Neutrophil (primary cell): ENCODE data around the gene AFMID.

ENCODE experiments used
- H3K27ac ChIP-seq: fragments of 200-600 bp; sonication (generic); 2 replicates; pipeline ENCODE4 v1.5.1; 2016; ENCODE audit warnings: mild to moderate bottlenecking, moderate library complexity
- H3K27me3 ChIP-seq: fragments of 200-600 bp; sonication (generic); 2 replicates; pipeline ENCODE4 v1.6.0; 2016; ENCODE audit warnings: mild to moderate bottlenecking
- H3K36me3 ChIP-seq: fragments of 200-600 bp; sonication (generic); 2 replicates; pipeline ENCODE4 v1.5.1; 2017
- H3K4me1 ChIP-seq, 2 experiments: fragments of 200-600 bp in 1 of 2; sonication (generic) in 1 of 2; 1 replicate in 1 of 2; 2 replicates in 1 of 2; pipeline versions ENCODE4 v1.5.1 to v1.6.1; 2013 to 2016; ENCODE audit warnings: low read depth in 1 of 2, low read length in 1 of 2, mild to moderate bottlenecking in 1 of 2, moderate library complexity in 1 of 2; ENCODE audit not compliant: control insufficient read depth in 1 of 2, insufficient read depth in 1 of 2
- H3K4me3 ChIP-seq, 2 experiments: fragments of 200-600 bp in 1 of 2; sonication (generic) in 1 of 2; 1 replicate in 1 of 2; 2 replicates in 1 of 2; pipeline ENCODE4 v1.5.1; 2013 to 2016; ENCODE audit warnings: low read depth in 1 of 2, low read length in 1 of 2, mild to moderate bottlenecking in 1 of 2, moderate library complexity in 1 of 2
- H3K9me3 ChIP-seq: fragments of 200-600 bp; sonication (generic); 2 replicates; pipeline ENCODE4 v1.5.1; 2016
- CTCF ChIP-seq: fragments of 200-600 bp; sonication (generic); IDR thresholded peaks from 2 replicates; pipeline ENCODE4 v1.5.1; 2016; ENCODE audit warnings: antibody characterized with exemption

AFMID gene

GRCh38 chr17:78151514-78152008, 35.6 kb upstream of the AFMID start:
- H3K4me3 ChIP-seq: no peak overlapping the region
- no peak overlapping the region for H3K27ac ChIP-seq
- no peak for TF ChIP-seq CTCF
- peaks cover 26 to 33% of the 10 kb centered on the region in 2 experiments for H3K4me1 ChIP-seq
- no peaks in the 10 kb centered on the region for H3K9me3 ChIP-seq
- no peaks in the 10 kb centered on the region for H3K36me3 ChIP-seq
- no peaks in the 10 kb centered on the region for H3K27me3 ChIP-seq

- Histone ChIP-seq H3K4me1 (peaks cover 17 to 25% of the 10 kb centered on the region in 2 experiments), H3K4me3 (no peak overlapping the region), H3K27ac (no peak overlapping the region), H3K9me3 (no peaks in the 10 kb centered on the region), H3K36me3 (no peaks in the 10 kb centered on the region), H3K27me3 (no peaks in the 10 kb centered on the region)
- TF ChIP-seq CTCF: no peak
Observed at GRCh38 chr17:78154903-78155811, 32.0 kb upstream of the AFMID start.

- H3K36me3 ChIP-seq: no peaks in the 10 kb centered on the region
Observed at GRCh38 chr17:78159575-78160158, 27.5 kb upstream of the AFMID start.

GRCh38 chr17:78163881-78164747, 23.0 kb upstream of the AFMID start:
- Histone ChIP-seq H3K36me3 (no peaks in the 10 kb centered on the region), H3K9me3 (no peaks in the 10 kb centered on the region), H3K27ac (no peak overlapping the region), H3K4me3 (no peak overlapping the region), H3K4me1 (peaks cover 16 to 23% of the 10 kb centered on the region in 2 experiments), H3K27me3 (no peaks in the 10 kb centered on the region)
- TF ChIP-seq CTCF: no peak

More at GRCh38 chr17:78159575-78160158, 27.5 kb upstream of the AFMID start:
- Histone ChIP-seq H3K4me3 (no peak overlapping the region), H3K27ac (no peak overlapping the region), H3K9me3 (no peaks in the 10 kb centered on the region), H3K27me3 (no peaks in the 10 kb centered on the region), H3K4me1 (peaks cover 22 to 25% of the 10 kb centered on the region in 2 experiments)
- TF ChIP-seq CTCF: no peak
